NCI-H1694 (cell line): ENCODE measurements around the gene SLC25A53.
A peak's percentile ranks its signal among the peaks of the same experiment; 100 is the strongest.
"Not testable (repeated sequence)": the region's sequence is repeated elsewhere in the genome, so short reads cannot be mapped to it uniquely, and the experiment has no call there.

Experiments used
- DNase-seq: peaks from one replicate; lab custom pipeline; 2025; lab: John Stamatoyannopoulos, UW

SLC25A53 gene

DNA sequence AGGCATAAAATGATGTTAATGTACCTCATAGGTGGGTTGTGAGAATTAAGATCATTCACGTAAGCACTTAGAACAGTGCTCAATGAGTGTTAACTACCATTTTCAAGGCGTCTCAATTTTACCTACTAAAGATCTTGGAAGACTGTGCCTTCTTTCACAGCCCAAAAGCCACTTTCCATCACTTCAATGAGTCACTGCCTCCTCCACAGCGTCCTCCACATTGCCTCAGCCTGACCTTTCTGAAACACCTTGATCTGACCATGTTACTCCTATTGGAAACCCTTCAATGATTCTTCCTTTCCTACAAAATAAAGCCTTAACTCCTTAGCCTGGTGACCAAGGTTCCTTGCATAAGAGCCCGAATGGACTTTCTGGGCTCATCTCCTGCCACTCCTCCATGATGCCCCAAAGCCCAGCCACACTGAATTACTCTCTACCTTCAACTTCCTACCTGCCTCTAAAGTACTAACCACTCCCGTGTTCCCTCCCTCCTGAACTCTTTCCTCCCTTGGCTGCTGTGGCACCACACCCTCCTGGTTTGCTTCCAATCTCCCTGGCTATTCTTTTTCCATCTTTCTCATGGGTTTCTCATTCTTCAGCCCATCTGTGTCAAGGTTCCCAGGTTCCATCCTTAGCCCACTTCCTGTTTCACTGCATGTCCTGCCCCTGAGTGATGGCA lies 22.1 kb downstream of the SLC25A53 start:
- no peak for DNase-seq

DNA sequence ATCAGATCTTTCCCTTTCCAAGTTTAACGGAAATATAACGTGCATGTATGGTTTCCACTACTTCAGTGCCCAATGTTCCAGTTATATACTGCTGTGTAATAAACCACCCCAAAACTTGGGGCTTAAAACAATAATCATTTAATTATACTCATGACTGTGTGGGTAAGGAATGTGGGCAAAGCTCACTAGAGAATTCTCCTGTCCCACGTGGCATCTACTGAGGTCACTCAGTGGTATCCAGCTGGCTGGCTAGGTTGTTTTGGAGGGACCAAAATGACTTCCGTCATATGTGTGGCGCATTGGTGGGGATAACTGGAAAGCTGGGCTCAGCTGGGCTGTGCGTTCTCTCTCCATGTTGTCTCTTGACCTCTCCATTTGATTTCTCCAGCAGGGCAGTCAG lies 26.0 kb downstream of the SLC25A53 start:
- DNase-seq = no peak

- DNase-seq = no peak
These were observed 30.0 kb downstream of the SLC25A53 start for GRCh38 chrX:104126856-104127255.

DNA sequence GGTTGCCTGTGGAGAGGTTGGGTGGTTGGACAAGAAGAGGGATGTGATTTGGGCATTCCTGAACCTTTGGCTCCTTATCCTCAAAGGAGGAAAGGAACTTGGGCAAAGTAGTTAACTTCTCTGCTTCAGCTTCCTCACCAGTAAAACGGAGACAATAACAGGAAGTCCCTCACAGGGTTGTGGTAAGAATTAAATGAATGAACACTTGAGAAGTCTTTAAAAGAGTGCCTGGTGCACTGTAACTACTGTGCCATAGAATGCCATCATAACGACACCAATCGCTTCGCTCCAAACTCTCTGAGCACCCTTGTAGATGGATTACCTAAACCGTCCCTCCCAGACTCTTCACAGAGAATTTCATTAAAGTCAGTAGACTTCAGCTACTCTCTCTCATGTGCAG lies 34.0 kb downstream of the SLC25A53 start:
- no peak for DNase-seq

DNA sequence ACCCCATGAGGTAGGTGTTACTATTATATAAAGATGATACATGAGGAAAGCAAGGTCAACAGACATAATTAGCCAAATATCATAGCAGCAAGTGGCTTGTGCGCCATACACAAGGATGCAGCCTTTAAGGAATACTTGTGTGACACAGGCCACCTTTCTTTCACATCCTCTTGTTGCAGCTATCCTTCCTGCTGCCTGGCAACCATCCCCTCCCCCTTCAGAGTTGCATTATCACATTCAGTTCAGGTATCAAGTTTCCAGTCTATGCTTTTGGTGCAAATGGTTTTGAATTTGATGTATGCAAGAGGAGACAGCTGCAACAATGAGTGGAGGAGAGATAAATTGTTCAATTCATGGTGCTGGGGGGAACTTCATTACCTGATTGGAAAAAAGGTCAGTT lies 38.0 kb downstream of the SLC25A53 start:
- DNase-seq = no peak

DNA sequence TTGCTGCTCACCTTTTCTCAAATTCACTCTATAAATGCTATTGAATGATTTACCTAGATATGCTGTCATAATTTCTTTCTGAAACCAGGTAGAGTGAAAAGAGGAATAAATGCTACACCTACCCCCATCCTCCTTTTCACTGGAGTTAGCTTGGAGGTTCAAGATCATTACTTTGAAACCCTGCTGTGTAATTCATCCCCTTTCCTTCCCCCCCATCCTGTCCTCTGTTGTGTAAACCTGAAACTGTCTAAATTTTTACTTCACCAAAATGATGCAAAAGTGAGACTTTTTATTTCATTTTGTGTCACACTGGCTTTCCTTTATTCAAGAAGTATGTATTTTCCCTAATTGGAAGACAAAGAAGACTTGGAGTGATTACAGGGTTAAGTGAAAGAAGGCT lies 39.0 kb downstream of the SLC25A53 start:
- no peak for DNase-seq

DNA sequence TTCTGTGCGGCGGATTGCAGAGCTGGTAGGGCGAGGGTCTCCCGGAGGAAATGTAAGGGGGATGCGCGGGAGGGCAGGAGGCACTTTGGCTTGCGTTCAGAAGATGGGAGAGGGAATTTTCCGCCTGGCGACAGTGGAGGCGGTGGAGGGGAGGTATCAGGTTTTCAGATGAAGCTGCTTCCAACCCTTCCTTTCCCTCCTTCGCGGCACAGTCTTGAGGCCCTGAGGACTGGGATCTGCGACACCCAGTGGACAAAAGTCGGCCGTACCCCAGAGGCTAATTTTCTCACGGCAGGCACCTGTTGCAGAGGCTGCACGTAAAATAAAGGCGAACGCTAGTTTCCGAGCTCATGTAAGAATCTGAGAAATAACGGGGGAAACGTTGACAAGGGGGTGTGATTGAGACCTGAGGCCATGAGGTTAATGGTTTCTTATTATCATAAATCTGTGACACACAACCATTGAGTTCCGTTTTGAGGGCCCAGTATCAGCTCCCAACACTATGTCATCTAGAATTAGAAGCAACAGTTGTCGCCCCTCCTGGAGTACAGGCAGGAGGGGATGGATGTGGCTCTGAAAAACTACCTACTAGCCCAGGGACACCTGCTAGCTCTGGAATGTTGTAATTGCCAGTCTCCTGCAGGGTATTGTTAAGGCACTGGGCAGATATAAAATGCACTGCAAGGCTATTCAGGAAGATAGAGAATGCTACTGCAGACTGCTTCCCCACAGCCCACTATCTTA lies 43.4 kb downstream of the SLC25A53 start:
- DNase-seq = peak; percentile 2

DNA sequence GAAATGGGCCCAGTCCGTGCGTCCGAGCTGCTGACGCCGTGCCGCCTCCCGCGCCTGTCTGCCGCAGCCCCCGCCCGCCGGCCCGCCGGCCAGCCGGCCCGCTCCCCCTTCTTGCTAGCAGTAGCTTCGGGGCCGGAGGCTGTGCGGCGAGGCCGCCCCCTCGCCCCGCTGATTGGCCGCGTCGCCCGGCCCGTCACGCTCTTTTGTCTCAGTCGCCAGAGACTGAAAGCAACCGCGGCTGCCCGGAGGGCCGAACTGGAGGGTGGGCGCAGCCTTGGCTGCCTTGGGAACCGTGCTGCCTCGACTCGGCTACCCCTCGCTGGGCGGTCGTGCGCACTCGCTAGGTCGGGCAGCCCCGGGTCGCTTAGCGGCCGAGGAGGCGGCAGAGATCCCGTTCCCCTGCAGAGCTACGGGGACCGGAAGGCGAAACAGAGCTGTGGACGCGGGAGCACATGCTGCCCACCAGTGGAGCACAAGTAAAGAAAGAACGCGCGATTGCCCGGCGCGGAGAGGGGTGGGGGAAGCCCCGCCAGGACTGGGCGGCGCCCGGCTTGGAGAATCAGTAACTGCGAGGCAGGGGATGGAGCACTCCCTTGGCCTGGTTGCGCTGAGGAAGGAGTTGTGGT lies 44.4 kb downstream of the SLC25A53 start, which contains the start of gene ZCCHC18:
ZCCHC18 (plus strand) TSS at position 198 of the 626 bp plus-strand sequence. CDS start 1,589 bp downstream, outside the sequence.
- DNase-seq = peak; percentile 3

- not testable (repeated sequence) for DNase-seq
These were observed 46.1 kb downstream of the SLC25A53 start for GRCh38 chrX:104110491-104111240.

DNA sequence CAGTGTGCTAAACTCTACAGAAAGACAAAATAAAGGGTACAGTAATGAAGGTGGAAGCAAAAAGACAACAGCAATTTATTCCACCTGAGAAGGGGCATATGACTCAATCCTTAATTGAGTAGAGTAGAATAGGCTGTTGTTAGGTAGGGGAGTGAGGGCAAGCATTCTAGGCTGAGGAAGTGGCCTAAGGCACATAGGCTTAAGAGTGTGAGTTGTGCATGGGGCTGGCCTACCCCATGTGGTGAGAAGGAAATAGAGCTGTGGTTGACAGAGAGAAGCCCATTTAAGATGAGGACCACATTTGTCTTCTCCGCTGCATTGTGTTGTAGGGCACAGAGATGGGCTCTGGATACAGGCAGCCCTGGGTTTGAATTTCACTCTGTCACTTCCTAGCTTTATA lies 47.9 kb downstream of the SLC25A53 start:
- no peak for DNase-seq

DNA sequence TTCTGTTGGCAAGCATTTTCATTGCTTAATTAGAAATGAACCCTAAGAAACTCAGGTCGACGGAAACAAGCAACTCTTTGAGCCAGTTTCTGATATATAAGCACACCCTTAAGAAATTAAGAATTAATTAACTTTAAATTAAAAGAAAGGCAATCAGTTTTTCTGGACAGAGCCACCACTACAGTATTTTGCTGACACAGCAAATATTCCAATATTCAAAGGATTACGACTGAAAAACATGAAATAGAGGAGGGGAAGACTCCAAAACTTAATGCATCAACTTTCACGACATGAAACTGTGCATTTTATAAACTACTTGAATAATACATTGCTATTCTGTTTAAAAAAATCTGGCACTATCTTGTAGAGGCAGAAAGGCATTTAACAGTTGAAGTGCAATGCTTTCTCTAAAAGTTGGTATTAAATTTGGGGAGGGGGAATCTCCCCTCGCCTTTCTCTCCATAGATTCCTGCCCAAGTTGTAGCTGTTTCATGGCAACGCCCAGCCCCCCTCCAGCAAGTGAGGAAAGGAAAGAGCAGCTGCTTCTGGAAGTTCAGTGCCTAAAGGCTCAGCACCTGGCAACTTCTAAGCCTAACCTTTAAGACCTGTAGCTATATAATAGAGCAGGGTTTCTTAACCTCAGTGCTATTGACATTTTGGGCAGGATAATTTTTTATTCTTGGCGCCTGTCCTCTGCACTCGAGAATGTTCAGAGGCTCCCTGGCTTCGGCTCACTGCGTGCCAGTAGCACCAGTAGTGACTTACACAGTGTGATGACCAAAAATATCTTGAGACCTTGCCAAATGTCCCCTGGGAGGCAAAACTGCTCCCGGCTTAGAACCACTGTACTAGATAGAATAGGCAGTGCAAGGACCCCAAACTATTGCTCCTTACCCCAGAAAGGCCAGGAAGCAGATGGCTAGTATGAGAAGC lies 51.2 kb downstream of the SLC25A53 start:
- no peak for DNase-seq

- no peak for DNase-seq
These were observed 52.1 kb downstream of the SLC25A53 start for GRCh38 chrX:104104676-104105075.

- no peak for DNase-seq
These were observed 57.9 kb downstream of the SLC25A53 start for GRCh38 chrX:104098919-104099318.

DNA sequence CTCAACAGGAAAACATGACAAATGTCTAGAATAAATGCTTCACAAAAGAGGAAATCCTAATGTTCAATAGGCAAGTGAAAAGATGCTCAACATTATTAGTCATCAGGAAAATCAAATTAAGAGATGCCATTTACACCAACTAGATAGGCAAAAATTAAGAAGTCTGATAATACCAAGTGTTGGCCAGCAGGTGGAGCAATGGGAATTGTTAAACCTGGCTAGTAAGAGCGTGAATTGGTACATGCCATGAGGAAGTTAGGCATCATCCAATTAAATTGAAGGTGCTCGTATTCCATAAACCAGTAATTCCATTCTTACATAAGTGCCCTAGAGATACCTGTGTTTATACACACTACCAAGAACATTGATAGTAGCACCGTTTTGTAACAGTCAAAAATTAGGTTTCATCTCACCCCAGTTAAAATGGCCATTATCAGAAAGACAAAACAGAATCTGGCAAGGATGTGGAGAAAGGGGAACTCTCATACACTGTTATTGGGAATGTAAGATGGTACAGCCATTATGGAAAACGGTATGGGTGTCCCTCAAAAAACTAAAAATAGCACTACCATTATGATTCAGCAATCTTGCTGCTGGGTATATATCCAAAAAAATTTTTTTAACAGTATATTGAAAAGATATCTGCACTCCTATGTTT lies 58.5 kb downstream of the SLC25A53 start:
- peak; percentile 43 for DNase-seq

GRCh38 chrX:104085919-104086318 lies 70.9 kb downstream of the SLC25A53 start:
- DNase-seq = no peak

DNA sequence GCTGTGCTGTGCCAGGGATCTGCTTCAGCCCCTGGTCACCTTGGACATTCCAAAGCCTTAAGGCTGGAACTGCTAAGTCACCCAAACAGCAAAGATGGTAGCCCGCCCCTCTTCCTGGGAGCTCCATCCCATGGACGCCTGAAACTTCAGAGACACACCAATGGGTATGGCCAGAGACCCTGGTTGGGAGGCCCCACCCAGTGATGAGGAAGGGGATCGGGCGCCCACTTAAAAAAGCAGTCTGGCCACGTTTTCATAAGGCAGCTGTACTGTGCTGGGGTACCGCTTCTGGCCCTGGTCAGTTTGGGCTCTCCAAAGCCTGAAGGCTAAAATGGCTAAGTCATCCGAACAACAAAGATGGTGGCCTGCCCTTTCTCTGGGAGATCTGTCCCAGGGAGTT lies 71.3 kb downstream of the SLC25A53 start:
- no peak for DNase-seq

GRCh38 chrX:104084534-104085277 lies 72.1 kb downstream of the SLC25A53 start:
- no peak for DNase-seq

GRCh38 chrX:104084063-104084462 lies 72.7 kb downstream of the SLC25A53 start:
- DNase-seq = no peak

- DNase-seq = not testable (repeated sequence)
These were observed 79.0 kb downstream of the SLC25A53 start for GRCh38 chrX:104077854-104078253.
